ENCODE data around the gene CDC14A.
A peak's percentile ranks its signal among the peaks of the same experiment; 100 is the strongest.
"Not testable (repeated sequence)": the region's sequence is repeated elsewhere in the genome, so short reads cannot be mapped to it uniquely, and the experiment has no call there.

Gene CDC14A, protein sequence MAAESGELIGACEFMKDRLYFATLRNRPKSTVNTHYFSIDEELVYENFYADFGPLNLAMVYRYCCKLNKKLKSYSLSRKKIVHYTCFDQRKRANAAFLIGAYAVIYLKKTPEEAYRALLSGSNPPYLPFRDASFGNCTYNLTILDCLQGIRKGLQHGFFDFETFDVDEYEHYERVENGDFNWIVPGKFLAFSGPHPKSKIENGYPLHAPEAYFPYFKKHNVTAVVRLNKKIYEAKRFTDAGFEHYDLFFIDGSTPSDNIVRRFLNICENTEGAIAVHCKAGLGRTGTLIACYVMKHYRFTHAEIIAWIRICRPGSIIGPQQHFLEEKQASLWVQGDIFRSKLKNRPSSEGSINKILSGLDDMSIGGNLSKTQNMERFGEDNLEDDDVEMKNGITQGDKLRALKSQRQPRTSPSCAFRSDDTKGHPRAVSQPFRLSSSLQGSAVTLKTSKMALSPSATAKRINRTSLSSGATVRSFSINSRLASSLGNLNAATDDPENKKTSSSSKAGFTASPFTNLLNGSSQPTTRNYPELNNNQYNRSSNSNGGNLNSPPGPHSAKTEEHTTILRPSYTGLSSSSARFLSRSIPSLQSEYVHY

DNA sequence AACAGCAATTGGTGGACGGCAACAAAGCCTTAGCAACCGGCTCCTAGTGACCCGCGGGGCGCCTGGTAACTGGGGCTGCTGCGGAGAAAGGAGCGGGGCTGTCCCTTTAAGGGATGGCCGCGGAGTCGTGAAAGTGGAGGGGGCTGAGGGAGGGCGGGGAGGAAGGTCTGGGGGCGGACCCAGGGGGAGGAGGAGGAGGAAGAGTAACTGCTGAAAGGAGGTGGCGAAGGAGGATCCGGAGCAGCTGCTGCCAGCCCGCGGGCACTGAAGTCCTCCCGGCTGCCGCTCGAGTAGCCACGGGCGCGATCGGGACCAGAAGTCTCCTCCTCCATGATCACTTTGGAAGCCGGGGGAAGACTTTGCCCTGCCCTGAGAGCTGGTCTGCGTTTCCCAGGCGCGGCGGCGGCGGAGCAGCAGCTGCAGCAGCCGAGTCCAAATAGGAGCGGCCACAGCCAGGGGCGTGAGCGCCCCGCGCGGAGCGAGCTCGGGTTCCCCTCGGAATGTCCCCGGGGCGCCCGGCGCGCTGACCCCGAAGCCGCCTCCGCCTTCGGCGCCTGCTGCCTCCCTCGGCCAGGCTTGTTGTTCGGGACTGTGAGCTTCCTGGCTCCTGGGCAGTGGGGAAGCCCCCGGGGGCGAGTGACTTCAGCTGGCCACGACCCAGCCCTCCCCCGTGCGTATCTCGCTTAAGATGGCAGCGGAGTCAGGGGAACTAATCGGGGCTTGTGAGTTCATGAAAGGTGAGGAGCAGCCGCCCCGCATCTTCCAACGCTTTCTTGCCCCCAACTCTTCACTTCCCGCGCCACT lies at the start of gene CDC14A:
TSS of gene CDC14A (plus strand) at position 240 of the 804 bp plus-strand sequence. CDS start at position 689, 449 bp downstream.
- DNase-seq = peak; percentile 92

GRCh38 chr1:100302739-100303138 lies 49.6 kb upstream of the CDC14A start:
- DNase-seq = no peak

- no peak for DNase-seq
These were observed 48.1 kb upstream of the CDC14A start for GRCh38 chr1:100304227-100304626.

GRCh38 chr1:100304921-100305320 lies 47.4 kb upstream of the CDC14A start:
- no peak for DNase-seq

GRCh38 chr1:100305954-100306353 lies 46.4 kb upstream of the CDC14A start:
- no peak for DNase-seq

- no peak for DNase-seq
These were observed 45.5 kb upstream of the CDC14A start for GRCh38 chr1:100306735-100307313.

DNA sequence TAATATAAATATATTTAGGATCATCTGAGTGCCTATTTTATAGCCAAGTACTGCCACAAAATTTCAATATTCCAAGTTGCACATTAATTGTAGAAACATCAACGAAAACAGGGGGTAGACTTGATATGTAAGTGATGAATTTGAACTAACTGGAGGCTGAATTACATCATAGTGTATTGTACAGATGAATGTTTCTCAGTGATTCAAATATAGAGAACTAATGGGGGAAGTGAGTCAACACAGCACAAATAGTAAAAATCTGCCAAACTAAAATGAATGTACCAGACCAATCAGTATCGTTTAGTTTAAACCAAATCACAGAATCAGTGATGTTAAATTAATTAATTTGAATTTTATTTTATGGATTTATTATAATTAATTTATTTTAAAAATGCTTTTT lies 43.5 kb upstream of the CDC14A start:
- no peak for DNase-seq

DNA sequence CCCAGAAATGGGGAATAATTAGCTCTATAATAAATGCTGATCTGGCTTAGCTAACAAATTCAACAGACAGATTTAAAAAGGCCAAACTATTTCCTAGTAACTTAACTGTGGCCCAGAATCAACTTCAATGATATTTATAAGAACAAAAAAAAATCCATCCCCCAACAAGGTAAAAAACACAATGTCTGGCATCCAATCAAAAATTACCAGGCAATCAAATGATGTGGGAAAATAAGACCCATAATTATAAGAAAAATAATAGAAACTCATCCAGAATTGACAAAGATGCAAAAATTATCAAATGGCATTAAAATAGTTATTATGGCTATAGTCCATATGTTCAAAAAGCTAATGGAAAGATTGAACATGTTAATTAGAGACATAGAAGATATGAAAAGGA lies 42.4 kb upstream of the CDC14A start:
- no peak for DNase-seq

- no peak for DNase-seq
These were observed 38.9 kb upstream of the CDC14A start for GRCh38 chr1:100313382-100313781.

GRCh38 chr1:100316622-100317021 lies 35.7 kb upstream of the CDC14A start:
- DNase-seq = no peak

DNA sequence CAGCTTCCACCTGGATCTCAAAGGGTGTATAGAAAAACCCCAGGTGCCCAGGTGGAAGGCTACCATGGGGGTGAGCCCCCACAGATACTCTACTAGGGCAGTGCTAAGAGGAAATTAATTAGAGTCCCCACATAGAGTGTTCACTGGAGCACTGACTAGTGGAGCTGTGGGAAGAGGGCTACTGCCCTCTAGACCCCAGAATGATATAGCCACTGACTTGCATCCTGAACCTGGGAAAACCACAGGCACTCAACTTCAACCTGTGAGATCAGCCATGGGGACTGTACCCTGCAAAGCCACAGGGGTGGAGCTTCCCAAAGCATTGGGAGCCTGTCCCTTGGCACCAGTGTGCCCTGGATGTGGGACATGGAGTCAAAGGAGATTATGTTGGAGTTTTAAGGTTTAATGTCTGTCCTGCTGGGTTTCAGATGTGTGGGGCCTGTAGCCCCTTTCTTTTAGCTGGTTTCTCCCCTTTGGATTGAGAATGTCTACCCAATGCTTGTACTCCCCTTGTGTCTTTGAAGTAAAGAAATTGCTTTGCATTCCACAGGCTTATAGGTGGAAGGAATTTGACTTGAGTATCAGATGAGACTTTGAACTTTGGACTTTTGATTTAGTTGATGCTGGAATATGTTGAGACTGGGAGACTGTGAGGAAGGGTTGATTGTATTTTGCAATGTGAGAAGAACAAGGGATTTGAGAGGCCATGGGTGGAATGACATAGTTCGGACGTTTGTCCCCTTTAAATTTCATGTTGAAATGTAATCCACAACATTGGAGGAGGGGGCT lies 31.8 kb upstream of the CDC14A start:
- DNase-seq = no peak

- DNase-seq = no peak
These were observed 31.2 kb upstream of the CDC14A start for GRCh38 chr1:100321100-100321493.

- DNase-seq = no peak
These were observed 30.8 kb upstream of the CDC14A start for GRCh38 chr1:100321506-100321905.

GRCh38 chr1:100322436-100323211 lies 29.7 kb upstream of the CDC14A start:
- DNase-seq = no peak

DNA sequence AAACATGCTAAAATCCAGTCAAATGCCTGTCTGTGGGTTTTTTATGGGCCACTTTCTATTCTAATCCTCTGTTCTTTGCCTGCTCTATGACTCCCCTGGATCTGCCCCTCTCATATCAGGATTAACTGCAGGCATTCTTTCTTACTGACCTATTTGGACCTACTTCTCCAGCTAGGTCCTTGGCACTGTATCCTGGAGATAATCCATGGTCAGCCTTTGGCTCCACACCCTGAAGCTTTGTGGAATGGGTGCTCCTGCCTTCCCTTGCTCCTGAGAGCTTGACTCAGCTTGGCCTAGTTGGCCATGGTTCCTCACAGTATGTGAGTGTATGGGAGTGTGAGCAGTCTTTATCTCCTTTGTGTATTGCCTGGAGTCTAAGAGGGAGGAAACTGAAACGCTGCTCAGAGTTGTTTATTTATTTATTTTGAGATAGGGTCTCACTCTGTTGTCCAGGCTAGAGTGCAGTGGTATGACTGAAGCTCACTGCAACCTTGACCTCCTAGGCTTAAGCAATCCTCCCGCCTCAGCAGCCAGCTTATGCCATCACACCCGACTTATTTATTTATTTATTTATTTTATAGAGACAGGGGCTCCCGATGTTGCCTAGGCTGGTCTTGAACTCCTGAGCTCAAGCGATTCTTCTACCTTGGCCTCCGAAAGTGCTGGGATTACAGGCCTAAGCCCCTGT lies 28.7 kb upstream of the CDC14A start:
- DNase-seq = no peak

GRCh38 chr1:100325415-100326324 lies 26.6 kb upstream of the CDC14A start:
- DNase-seq = no peak

DNA sequence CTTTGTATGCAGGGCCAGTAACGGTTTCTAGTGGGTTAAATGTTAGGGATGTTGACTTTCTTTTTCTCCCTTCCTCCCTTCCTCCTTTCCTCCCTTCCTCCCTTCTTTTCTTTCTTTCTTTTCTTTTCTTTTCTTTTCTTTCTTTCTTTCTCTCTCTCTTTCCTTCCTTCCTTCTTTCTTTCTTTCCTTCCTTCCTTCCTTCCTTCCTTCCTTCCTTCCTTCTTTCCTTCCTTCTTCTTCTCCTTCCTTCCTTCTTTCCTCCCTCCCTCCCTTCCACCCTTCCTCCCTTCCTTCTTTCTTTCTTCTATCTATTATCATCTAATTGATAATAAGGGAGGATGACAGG lies 26.0 kb upstream of the CDC14A start:
- not testable (repeated sequence) for DNase-seq

DNA sequence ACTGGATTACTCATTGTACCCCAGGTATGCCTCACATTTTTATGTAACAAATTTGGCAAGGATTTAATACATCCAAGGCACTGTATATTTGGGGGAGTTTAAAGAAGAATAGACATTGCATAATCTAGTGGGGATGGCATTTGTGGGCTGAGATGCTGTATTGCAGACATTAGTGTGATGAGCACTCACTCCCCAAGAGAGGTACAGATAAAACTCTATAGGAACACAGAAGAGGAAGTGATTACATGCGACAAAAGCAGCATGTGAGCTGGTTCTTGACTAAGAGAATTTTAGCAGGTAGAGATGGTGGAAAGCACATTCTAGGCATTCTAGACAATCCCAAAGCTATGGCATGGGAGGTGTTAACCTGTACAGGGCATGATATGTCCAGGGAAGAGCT lies 24.2 kb upstream of the CDC14A start:
- no peak for DNase-seq

DNA sequence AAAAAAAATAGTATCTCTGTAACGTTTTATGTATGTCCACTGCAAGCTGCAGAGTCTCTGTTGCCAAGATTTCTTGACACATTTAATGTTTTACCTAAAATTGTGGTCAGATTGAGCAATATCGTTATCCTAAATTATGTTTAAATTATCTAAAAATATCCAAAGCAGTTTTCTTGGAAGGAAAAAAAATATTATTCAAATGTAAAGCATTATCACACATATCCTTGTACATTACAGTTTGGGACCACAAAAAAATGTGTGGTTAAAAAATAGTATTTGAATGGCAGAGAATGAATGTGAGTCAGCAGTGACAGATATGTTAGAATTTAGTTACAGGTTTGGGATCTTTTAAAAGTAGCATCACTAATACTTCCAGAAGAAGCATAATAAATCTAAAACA lies 21.2 kb upstream of the CDC14A start:
- not testable (repeated sequence) for DNase-seq

- no peak for DNase-seq
These were observed 20.0 kb upstream of the CDC14A start for GRCh38 chr1:100332331-100332730.
